SU-DHL-6 (cell line): ENCODE data around the gene CETP.

Source experiments
- EZH2phosphoT487 ChIP-seq: fragments of 200-600 bp; sonication (generic), shearing (Covaris generic); conservative IDR thresholded peaks from 2 replicates; pipeline ENCODE4 v1.6.1; 2018; ENCODE audit warnings: mild to moderate bottlenecking, antibody characterized with exemption, low read length, moderate library complexity, mixed read lengths
- TF ChIP-seq, protein P1 (sequence below): fragments of 200-600 bp; sonication (generic); IDR thresholded peaks from one replicate; pipeline ENCODE4 v1.5.1; 2017; ENCODE audit warnings: antibody characterized with exemption, mild to moderate bottlenecking, low read length, moderate library complexity; ENCODE audit not compliant: insufficient read depth, poor library complexity, severe bottlenecking

GRCh38 chr16:56945847-56946527 lies 15.8 kb upstream of the CETP start:
- TF ChIP-seq, protein P1, sequence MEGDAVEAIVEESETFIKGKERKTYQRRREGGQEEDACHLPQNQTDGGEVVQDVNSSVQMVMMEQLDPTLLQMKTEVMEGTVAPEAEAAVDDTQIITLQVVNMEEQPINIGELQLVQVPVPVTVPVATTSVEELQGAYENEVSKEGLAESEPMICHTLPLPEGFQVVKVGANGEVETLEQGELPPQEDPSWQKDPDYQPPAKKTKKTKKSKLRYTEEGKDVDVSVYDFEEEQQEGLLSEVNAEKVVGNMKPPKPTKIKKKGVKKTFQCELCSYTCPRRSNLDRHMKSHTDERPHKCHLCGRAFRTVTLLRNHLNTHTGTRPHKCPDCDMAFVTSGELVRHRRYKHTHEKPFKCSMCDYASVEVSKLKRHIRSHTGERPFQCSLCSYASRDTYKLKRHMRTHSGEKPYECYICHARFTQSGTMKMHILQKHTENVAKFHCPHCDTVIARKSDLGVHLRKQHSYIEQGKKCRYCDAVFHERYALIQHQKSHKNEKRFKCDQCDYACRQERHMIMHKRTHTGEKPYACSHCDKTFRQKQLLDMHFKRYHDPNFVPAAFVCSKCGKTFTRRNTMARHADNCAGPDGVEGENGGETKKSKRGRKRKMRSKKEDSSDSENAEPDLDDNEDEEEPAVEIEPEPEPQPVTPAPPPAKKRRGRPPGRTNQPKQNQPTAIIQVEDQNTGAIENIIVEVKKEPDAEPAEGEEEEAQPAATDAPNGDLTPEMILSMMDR = no peak
- no peak for TF ChIP-seq EZH2phosphoT487
